ENCODE results near the gene GPS1. TPM values are rescaled to one million over a fixed set of nuclear protein-coding genes. Genes with fewer than 3 reads are reported as not detected.

Gene GPS1
- total RNA-seq, 1 experiment from 2014 or later = 181 TPM

DNA sequence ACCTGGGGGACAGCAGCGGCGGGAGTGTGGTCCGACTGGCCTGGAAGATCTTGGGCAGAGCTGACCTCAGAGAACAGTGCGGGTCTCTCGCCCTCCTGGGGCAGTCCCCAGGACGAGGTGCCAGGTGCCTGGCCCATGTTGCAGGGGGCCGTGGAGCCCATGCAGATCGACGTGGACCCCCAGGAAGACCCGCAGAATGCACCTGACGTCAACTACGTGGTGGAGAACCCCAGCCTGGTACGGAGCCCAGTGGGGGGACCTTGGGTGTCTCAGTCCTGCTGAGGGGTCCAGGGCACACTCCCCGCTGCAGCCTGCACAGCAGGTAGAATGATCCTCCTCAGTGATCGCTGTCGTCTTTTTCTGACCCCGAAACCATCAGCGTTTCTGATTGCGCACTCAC lies 1.4 kb downstream of the GPS1 start:
- peaks cover 4% of the 10 kb centered on the region for H3K4me1 Mint-ChIP-seq
- DNase-seq (ENCODE audit: low spot score) (no peak), ATAC-seq (no peak)
- H3K36me3 Mint-ChIP-seq = peaks cover 5% of the 10 kb centered on the region; the same call in 1 of the 2 replicates
- H3K27me3 Mint-ChIP-seq (ENCODE audit: low read depth) = no peaks in the 10 kb centered on the region
- 0 out of 2 replicates have a peak, but pooled peaks have one; percentile 12 for TF ChIP-seq FOXP1 (CRISPR knock-in tag; IDR thresholded peaks at IDR 0.05; ENCODE audit: borderline replicate concordance)
- no peak for TF ChIP-seq CREB1 (CRISPR knock-in tag; IDR thresholded peaks at IDR 0.05)
- TF ChIP-seq JAZF1 (CRISPR knock-in tag; IDR thresholded peaks at IDR 0.05) = no peak
- TF ChIP-seq, protein P1, sequence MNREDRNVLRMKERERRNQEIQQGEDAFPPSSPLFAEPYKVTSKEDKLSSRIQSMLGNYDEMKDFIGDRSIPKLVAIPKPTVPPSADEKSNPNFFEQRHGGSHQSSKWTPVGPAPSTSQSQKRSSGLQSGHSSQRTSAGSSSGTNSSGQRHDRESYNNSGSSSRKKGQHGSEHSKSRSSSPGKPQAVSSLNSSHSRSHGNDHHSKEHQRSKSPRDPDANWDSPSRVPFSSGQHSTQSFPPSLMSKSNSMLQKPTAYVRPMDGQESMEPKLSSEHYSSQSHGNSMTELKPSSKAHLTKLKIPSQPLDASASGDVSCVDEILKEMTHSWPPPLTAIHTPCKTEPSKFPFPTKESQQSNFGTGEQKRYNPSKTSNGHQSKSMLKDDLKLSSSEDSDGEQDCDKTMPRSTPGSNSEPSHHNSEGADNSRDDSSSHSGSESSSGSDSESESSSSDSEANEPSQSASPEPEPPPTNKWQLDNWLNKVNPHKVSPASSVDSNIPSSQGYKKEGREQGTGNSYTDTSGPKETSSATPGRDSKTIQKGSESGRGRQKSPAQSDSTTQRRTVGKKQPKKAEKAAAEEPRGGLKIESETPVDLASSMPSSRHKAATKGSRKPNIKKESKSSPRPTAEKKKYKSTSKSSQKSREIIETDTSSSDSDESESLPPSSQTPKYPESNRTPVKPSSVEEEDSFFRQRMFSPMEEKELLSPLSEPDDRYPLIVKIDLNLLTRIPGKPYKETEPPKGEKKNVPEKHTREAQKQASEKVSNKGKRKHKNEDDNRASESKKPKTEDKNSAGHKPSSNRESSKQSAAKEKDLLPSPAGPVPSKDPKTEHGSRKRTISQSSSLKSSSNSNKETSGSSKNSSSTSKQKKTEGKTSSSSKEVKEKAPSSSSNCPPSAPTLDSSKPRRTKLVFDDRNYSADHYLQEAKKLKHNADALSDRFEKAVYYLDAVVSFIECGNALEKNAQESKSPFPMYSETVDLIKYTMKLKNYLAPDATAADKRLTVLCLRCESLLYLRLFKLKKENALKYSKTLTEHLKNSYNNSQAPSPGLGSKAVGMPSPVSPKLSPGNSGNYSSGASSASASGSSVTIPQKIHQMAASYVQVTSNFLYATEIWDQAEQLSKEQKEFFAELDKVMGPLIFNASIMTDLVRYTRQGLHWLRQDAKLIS (CRISPR knock-in tag; IDR thresholded peaks at IDR 0.05; ENCODE audit: borderline replicate concordance) = no peak
- TF ChIP-seq ZMAT4 (CRISPR knock-in tag; IDR thresholded peaks at IDR 0.05) = no peak
- TF ChIP-seq CDX4 (CRISPR knock-in tag; IDR thresholded peaks at IDR 0.05; ENCODE audit: borderline replicate concordance) = no peak
- peak overlapping the region; percentile 84 for H3K4me3 Mint-ChIP-seq
- H3K27ac Mint-ChIP-seq = no peak overlapping the region
- ChIA-PET CTCF (interaction anchor here (5.8 kb wide), 1 partner anchor 23 kb away, joined by 31 read pairs; the partner anchor contains the start of gene RAC3), POLR2A (interaction anchor here (1.6 kb wide), 1 partner anchor 16 kb away, joined by 5 read pairs; the partner anchor contains the start of gene DCXR)
- H3K9me3 Mint-ChIP-seq = no peaks in the 10 kb centered on the region

- POLR2A ChIA-PET = interaction anchor here (1.6 kb wide), 1 partner anchor 16 kb away, joined by 5 read pairs; the partner anchor contains the start of gene DCXR
- Mint-ChIP-seq H3K36me3 (peaks cover 5% of the 10 kb centered on the region; the same call in 1 of the 2 replicates), H3K4me1 (peaks cover 4% of the 10 kb centered on the region), H3K27me3 (ENCODE audit: low read depth) (no peaks in the 10 kb centered on the region), H3K27ac (no peak overlapping the region), H3K9me3 (no peaks in the 10 kb centered on the region), H3K4me3 (peak overlapping the region; percentile 84)
- no peak for DNase-seq (ENCODE audit: low spot score)
- CTCF ChIA-PET = interaction anchor here (5.8 kb wide), 1 partner anchor 23 kb away, joined by 31 read pairs; the partner anchor contains the start of gene RAC3
- ATAC-seq = no peak
- TF ChIP-seq NFATC4 (CRISPR knock-in tag; IDR thresholded peaks at IDR 0.05) = no peak
- TF ChIP-seq GRHL2 (CRISPR knock-in tag; IDR thresholded peaks at IDR 0.05; ENCODE audit: insufficient replicate concordance, severe bottlenecking) = no peak
- no peak for TF ChIP-seq GTF2I (CRISPR knock-in tag; conservative IDR thresholded peaks at IDR 0.05)
- TF ChIP-seq, protein P2, sequence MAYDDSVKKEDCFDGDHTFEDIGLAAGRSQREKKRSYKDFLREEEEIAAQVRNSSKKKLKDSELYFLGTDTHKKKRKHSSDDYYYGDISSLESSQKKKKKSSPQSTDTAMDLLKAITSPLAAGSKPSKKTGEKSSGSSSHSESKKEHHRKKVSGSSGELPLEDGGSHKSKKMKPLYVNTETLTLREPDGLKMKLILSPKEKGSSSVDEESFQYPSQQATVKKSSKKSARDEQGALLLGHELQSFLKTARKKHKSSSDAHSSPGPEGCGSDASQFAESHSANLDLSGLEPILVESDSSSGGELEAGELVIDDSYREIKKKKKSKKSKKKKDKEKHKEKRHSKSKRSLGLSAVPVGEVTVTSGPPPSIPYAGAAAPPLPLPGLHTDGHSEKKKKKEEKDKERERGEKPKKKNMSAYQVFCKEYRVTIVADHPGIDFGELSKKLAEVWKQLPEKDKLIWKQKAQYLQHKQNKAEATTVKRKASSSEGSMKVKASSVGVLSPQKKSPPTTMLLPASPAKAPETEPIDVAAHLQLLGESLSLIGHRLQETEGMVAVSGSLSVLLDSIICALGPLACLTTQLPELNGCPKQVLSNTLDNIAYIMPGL (CRISPR knock-in tag; IDR thresholded peaks at IDR 0.05) = no peak
- TF ChIP-seq IRF1 (CRISPR knock-in tag; IDR thresholded peaks at IDR 0.05) = no peak
- TF ChIP-seq, protein P3, sequence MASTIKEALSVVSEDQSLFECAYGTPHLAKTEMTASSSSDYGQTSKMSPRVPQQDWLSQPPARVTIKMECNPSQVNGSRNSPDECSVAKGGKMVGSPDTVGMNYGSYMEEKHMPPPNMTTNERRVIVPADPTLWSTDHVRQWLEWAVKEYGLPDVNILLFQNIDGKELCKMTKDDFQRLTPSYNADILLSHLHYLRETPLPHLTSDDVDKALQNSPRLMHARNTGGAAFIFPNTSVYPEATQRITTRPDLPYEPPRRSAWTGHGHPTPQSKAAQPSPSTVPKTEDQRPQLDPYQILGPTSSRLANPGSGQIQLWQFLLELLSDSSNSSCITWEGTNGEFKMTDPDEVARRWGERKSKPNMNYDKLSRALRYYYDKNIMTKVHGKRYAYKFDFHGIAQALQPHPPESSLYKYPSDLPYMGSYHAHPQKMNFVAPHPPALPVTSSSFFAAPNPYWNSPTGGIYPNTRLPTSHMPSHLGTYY (CRISPR knock-in tag; IDR thresholded peaks at IDR 0.05) = no peak
- TF ChIP-seq NFE2L1 (CRISPR knock-in tag; IDR thresholded peaks at IDR 0.05) = no peak
- no peak for TF ChIP-seq EMX1 (CRISPR knock-in tag; IDR thresholded peaks at IDR 0.05)
- TF ChIP-seq ZNF281 (CRISPR knock-in tag; IDR thresholded peaks at IDR 0.05) = no peak
- no peak for TF ChIP-seq E2F4 (CRISPR knock-in tag; IDR thresholded peaks at IDR 0.05; ENCODE audit: borderline replicate concordance, low read depth)
- TF ChIP-seq IRF2 (CRISPR knock-in tag; IDR thresholded peaks at IDR 0.05; ENCODE audit: borderline replicate concordance, low read depth) = no peak
- no peak for TF ChIP-seq FOXJ3 (CRISPR knock-in tag; IDR thresholded peaks at IDR 0.05; ENCODE audit: borderline replicate concordance)
- no peak for TF ChIP-seq ELF4 (CRISPR knock-in tag; IDR thresholded peaks at IDR 0.05; ENCODE audit: low read depth)
- TF ChIP-seq ZNF263 (CRISPR knock-in tag; IDR thresholded peaks at IDR 0.05; ENCODE audit: low read depth) = no peak
These were observed 2.0 kb downstream of the GPS1 start for GRCh38 chr17:82053556-82054263.
